Neural crest cell (in vitro differentiated cells): Measurements from ENCODE around the gene MYBPHL. TPM values are rescaled to one million over a fixed set of nuclear protein-coding genes. Genes with fewer than 3 reads are reported as not detected.
"Not testable (repeated sequence)": the region's sequence is repeated elsewhere in the genome, so short reads cannot be mapped to it uniquely, and the experiment has no call there.

ENCODE experiments used
- DNase-seq: peaks from one replicate; pipeline ENCODE4 v3.0.0; 2021; ENCODE audit warnings: low read depth, mixed read lengths, low spot score
- H3K27ac Mint-ChIP-seq: one replicate; pipeline ENCODE4 v1.8.0; 2021; ENCODE audit warnings: mild to moderate bottlenecking, mixed read lengths; ENCODE audit not compliant: unreplicated experiment
- H3K27me3 Mint-ChIP-seq: 2 replicates; pipeline ENCODE4 v1.8.0; 2021; ENCODE audit warnings: low read depth, mild to moderate bottlenecking, mixed read lengths
- H3K36me3 Mint-ChIP-seq: 2 replicates; pipeline ENCODE4 v1.8.0; 2021; ENCODE audit warnings: low read depth, mild to moderate bottlenecking, mixed read lengths
- H3K4me1 Mint-ChIP-seq: 2 replicates; pipeline ENCODE4 v1.8.0; 2021; ENCODE audit warnings: mixed read lengths
- H3K4me3 Mint-ChIP-seq: one replicate; pipeline ENCODE4 v1.8.0; 2021; ENCODE audit warnings: mild to moderate bottlenecking, mixed read lengths
- H3K9me3 Mint-ChIP-seq: 2 replicates; pipeline ENCODE4 v1.8.0; 2021; ENCODE audit warnings: mixed read lengths
- CTCF ChIP-seq: fragments of 200-600 bp; sonication (generic); conservative IDR thresholded peaks from 2 replicates; pipeline ENCODE4 v1.5.0; 2021; ENCODE audit warnings: antibody characterized with exemption, mild to moderate bottlenecking
- total RNA-seq: library from RNA; stranded (reverse); gene quantifications from 2 replicates; pipeline ENCODE4 v1.2.1, GENCODE V29; 2021

Gene MYBPHL
- total RNA-seq, 1 donor from 2014 or later: 0.82 TPM

GRCh38 chr1:109290998-109291397, 15.8 kb downstream of the MYBPHL start:
- TF ChIP-seq CTCF: no peak
- H3K27ac Mint-ChIP-seq: no peak overlapping the region
- peaks cover 22% of the 10 kb centered on the region for H3K4me1 Mint-ChIP-seq
- H3K4me3 Mint-ChIP-seq: no peak overlapping the region
- no peaks in the 10 kb centered on the region for H3K36me3 Mint-ChIP-seq
- H3K9me3 Mint-ChIP-seq: peaks cover 2% of the 10 kb centered on the region
- no peak for DNase-seq
- no peaks in the 10 kb centered on the region for H3K27me3 Mint-ChIP-seq

GRCh38 chr1:109290137-109290536, 16.7 kb downstream of the MYBPHL start:
- TF ChIP-seq CTCF: no peak
- no peaks in the 10 kb centered on the region for H3K27me3 Mint-ChIP-seq
- no peak overlapping the region for H3K27ac Mint-ChIP-seq
- H3K36me3 Mint-ChIP-seq: no peaks in the 10 kb centered on the region
- H3K4me3 Mint-ChIP-seq: no peak overlapping the region
- H3K4me1 Mint-ChIP-seq: peaks cover 28% of the 10 kb centered on the region
- H3K9me3 Mint-ChIP-seq: peaks cover 2% of the 10 kb centered on the region
- DNase-seq: no peak

- Mint-ChIP-seq H3K4me1 (peaks cover 54% of the 10 kb centered on the region), H3K4me3 (peak overlapping the region; percentile 69)
- H3K27ac Mint-ChIP-seq, H3K27me3 Mint-ChIP-seq, H3K9me3 Mint-ChIP-seq, H3K36me3 Mint-ChIP-seq, DNase-seq: not testable (repeated sequence)
Measured at GRCh38 chr1:109286762-109287161, 20.0 kb downstream of the MYBPHL start.

- DNase-seq: no peak
- no peaks in the 10 kb centered on the region for H3K27me3 Mint-ChIP-seq
- no peak for TF ChIP-seq CTCF
- H3K27ac Mint-ChIP-seq: no peak overlapping the region
- peaks cover 61% of the 10 kb centered on the region for H3K4me1 Mint-ChIP-seq
- H3K36me3 Mint-ChIP-seq: peaks cover 7% of the 10 kb centered on the region
- H3K9me3 Mint-ChIP-seq: peaks cover 2% of the 10 kb centered on the region
- H3K4me3 Mint-ChIP-seq: peak overlapping the region; percentile 99
Measured at GRCh38 chr1:109283748-109284600, 22.8 kb downstream of the MYBPHL start.

- Mint-ChIP-seq H3K27me3 (no peaks in the 10 kb centered on the region), H3K4me1 (peaks cover 64% of the 10 kb centered on the region), H3K9me3 (peaks cover 2% of the 10 kb centered on the region), H3K36me3 (peaks cover 7% of the 10 kb centered on the region), H3K27ac (peak within 1 kb of the TSS; percentile 91), H3K4me3 (peak within 1 kb of the TSS; percentile 99)
- peak; percentile 61 for TF ChIP-seq CTCF
- peak; percentile 95 for DNase-seq
Measured at GRCh38 chr1:109282952-109283747, 23.7 kb downstream of the MYBPHL start, which contains the start of gene PSRC1. Gene PSRC1, minus strand, starts transcription at chr1:109283145.
